Myometrial cell (primary cell): ENCODE data around the gene RUNDC3A. TPM values are rescaled to one million over a fixed set of nuclear protein-coding genes. Genes with fewer than 3 reads are reported as not detected.

Experiments used
- total RNA-seq: library from RNA; depleted of rRNA; stranded (reverse); fragments of >200 nt; gene quantifications from 2 replicates; pipeline ENCODE4 v1.2.3, GENCODE V29; 2015

RUNDC3A gene
- not detected in 2 replicates for total RNA-seq

GRCh38 chr17:44308320-44308818, at the start of gene RUNDC3A:
Gene RUNDC3A, plus strand, starts transcription at chr17:44308601. Its CDS starts 232 bp downstream, at chr17:44308833.

DNA sequence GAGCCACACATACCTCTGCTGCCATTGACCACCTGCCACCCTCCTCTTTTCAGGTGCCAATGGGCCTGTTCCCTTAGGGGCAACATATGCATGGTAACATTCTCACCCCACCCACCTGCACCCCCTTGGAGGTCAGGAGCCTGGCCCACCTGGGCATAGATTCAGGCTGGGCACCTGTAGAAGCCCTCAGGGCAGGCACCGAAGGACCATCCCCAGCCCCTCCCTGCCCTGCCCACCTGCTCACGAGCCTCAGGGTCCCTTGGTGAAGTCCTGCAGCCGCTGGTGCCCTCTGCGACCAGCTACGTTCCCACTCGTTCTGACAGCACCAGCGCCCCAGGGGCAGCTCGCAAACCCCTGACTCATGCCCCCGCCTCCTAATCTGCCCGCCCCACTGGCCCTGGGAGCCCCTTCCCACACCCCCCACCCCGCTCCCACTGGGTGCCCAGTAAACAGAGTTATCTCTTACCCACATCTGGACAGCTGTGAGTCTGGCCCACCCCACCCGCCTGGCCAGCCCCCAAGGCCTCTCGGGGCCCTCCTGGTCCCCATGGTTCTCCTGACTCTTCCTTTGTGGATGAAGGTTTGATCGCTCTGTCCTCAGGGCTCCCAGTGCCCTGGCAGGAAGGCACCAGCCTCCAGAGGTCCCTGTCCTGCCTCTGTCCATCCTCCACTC, 40.4 kb upstream of the RUNDC3A start, which contains the start of gene SLC4A1:
Gene SLC4A1 (minus strand): TSS at position 318 of the 673 bp plus-strand sequence. CDS start 5,269 bp downstream, outside the sequence.

GRCh38 chr17:44324571-44325275, 16.3 kb downstream of the RUNDC3A start, which contains the start of gene SLC25A39:
Gene SLC25A39, minus strand, starts transcription at chr17:44324823. Its CDS starts 1,261 bp downstream, at chr17:44323562.

GRCh38 chr17:44344939-44345453, 36.6 kb downstream of the RUNDC3A start, which contains the start of gene GRN:
Gene GRN, plus strand, starts transcription at chr17:44345302. Its CDS starts 3,863 bp downstream, at chr17:44349165.

DNA sequence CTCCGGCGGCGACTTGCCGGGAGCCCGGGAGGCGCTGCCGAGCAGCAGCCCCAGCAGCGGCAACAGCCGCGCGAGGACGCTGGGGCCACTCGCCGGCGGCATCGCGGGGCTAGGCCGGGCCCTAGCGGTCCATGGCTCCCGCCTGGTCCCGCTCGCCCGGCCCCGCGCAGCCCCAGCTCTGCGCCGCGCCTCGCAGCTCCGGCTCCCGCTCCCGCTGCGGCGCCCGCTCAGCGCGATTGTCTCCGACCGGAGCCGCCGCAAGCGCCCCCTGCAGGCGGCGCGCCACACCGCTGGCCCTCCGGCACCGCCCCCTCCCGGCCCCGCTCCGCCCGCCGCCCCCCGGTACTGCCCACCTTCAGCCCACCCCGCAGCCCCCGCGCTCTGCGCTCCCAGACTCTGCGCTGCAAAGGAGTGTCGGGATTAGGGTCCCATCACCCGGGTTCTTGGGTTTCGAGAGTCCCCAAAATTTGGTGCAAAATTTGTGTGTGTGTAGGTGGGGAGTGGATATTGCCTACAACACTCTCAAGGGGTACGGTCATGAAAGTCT, 55.3 kb downstream of the RUNDC3A start, which contains the start of gene FAM171A2:
Gene FAM171A2 (minus strand): TSS at position 241 of the 547 bp plus-strand sequence. CDS start 139 bp downstream, at position 102.

Other genes with a start within 250 kb of the RUNDC3A start
- gene LSM12, start 241.9 kb upstream of the RUNDC3A start, total RNA-seq: 50.2 and 60.8 TPM in 2 replicates
- gene G6PC3, start 237.9 kb upstream of the RUNDC3A start, total RNA-seq: 44.8 and 57.4 TPM in 2 replicates
- 28.0 and 38.5 TPM in 2 replicates for gene HDAC5, start 185.0 kb upstream of the RUNDC3A start, total RNA-seq
- 4.0 and 5.7 TPM in 2 replicates for gene HROB, start 166.7 kb upstream of the RUNDC3A start, total RNA-seq
- gene ASB16, start 137.9 kb upstream of the RUNDC3A start, total RNA-seq: not detected in 2 replicates
- 26.8 and 45.3 TPM in 2 replicates for gene TMUB2, start 121.6 kb upstream of the RUNDC3A start, total RNA-seq
- 45.6 and 50.9 TPM in 2 replicates for gene ATXN7L3, start 108.7 kb upstream of the RUNDC3A start, total RNA-seq
- 30.6 and 35.4 TPM in 2 replicates for gene UBTF, start 88.9 kb upstream of the RUNDC3A start, total RNA-seq
- gene SLC4A1, start 40.5 kb upstream of the RUNDC3A start, total RNA-seq: not detected in 2 replicates
- gene SLC25A39, start 16.2 kb downstream of the RUNDC3A start, total RNA-seq: 92.5 and 99.2 TPM in 2 replicates
- gene GRN, start 36.7 kb downstream of the RUNDC3A start, total RNA-seq: 220 and 254 TPM in 2 replicates
- 2.1 and 11.5 TPM in 2 replicates for gene FAM171A2, start 55.3 kb downstream of the RUNDC3A start, total RNA-seq
- 0.86 TPM in 1 of 2 replicates, not detected in the other for gene ITGA2B, start 81.0 kb downstream of the RUNDC3A start, total RNA-seq
- gene GPATCH8, start 194.8 kb downstream of the RUNDC3A start, total RNA-seq: 9.8 and 13.5 TPM in 2 replicates
- gene FZD2, start 248.9 kb downstream of the RUNDC3A start, total RNA-seq: 9.8 and 11.3 TPM in 2 replicates